Fibroblast of lung (primary cell): Measurements from ENCODE around the gene ADAMTSL1. TPM values are rescaled to one million over a fixed set of nuclear protein-coding genes. Genes with fewer than 3 reads are reported as not detected.
A peak's percentile ranks its signal among the peaks of the same experiment; 100 is the strongest.

Experiments used
- DNase-seq, 2 donors: peaks; one replicate each; pipeline versions ENCODE4 v3.0.0 to v3.0.0-alpha.2; 2010; ENCODE audit warnings: low read depth in 2 of 2
- H2AFZ ChIP-seq: 2 replicates; pipeline ENCODE4 v1.5.1; 2012; ENCODE audit warnings: low read length, control low read depth, inconsistent platforms
- H3K27ac ChIP-seq: 2 replicates; pipeline ENCODE4 v1.5.1; 2011; ENCODE audit warnings: low read length, control low read depth; ENCODE audit not compliant: insufficient read depth
- H3K27me3 ChIP-seq: 2 replicates; pipeline ENCODE4 v1.5.1; 2011; ENCODE audit warnings: mild to moderate bottlenecking, low read length; ENCODE audit not compliant: control insufficient read depth, insufficient read depth
- H3K36me3 ChIP-seq: 2 replicates; pipeline ENCODE4 v1.5.1; 2011; ENCODE audit warnings: low read length; ENCODE audit not compliant: control insufficient read depth, insufficient read depth
- H3K4me1 ChIP-seq: 2 replicates; pipeline ENCODE4 v1.5.1; 2011; ENCODE audit warnings: low read length; ENCODE audit not compliant: control insufficient read depth, insufficient read depth; ENCODE audit errors: extremely low read depth
- H3K4me2 ChIP-seq: 2 replicates; pipeline ENCODE4 v1.5.1; 2011; ENCODE audit warnings: low read length, control low read depth; ENCODE audit not compliant: insufficient read depth; ENCODE audit errors: extremely low read depth
- H3K4me3 ChIP-seq, 4 experiments: fragments of 200-600 bp in 1 of 4; sonication (generic) in 1 of 4; replicated peaks in 1 of 4; 2 replicates each; pipeline ENCODE4 v1.5.1; 2011 to 2016; ENCODE audit warnings: low read length in 4 of 4, low read depth in 3 of 4, mild to moderate bottlenecking in 3 of 4, control low read depth in 2 of 4, inconsistent platforms in 1 of 4, mixed read lengths in 1 of 4; ENCODE audit not compliant: insufficient read depth in 1 of 4; ENCODE audit errors: control extremely low read depth in 1 of 4
- H3K79me2 ChIP-seq: 2 replicates; pipeline ENCODE4 v1.5.1; 2012; ENCODE audit warnings: mild to moderate bottlenecking, low read length, inconsistent platforms; ENCODE audit not compliant: control insufficient read depth, insufficient read depth
- H3K9ac ChIP-seq: 2 replicates; pipeline ENCODE4 v1.5.1; 2011; ENCODE audit warnings: mild to moderate bottlenecking, low read length, control low read depth; ENCODE audit not compliant: insufficient read depth
- H3K9me3 ChIP-seq: 2 replicates; pipeline ENCODE4 v1.5.1; 2012; ENCODE audit warnings: low read depth, low read length; ENCODE audit not compliant: control insufficient read depth, insufficient read depth
- H4K20me1 ChIP-seq: 2 replicates; pipeline ENCODE4 v1.5.1; 2011; ENCODE audit warnings: low read length; ENCODE audit not compliant: control insufficient read depth, insufficient read depth; ENCODE audit errors: extremely low read depth
- EZH2 ChIP-seq: IDR thresholded peaks from 2 replicates; pipeline ENCODE4 v1.5.1; 2012; ENCODE audit warnings: low read length, control low read depth, mild to moderate bottlenecking; ENCODE audit errors: missing control alignments
- polyA plus RNA-seq, 2 donors: library from polyadenylated mRNA; depleted of rRNA in 1 of 2; stranded (reverse) in 1 of 2; unstranded in 1 of 2; fragments of >200 nt; gene quantifications; 2 replicates each; pipeline ENCODE4 v1.2.1, GENCODE V29; 2011 to 2012; ENCODE audit warnings: missing spikeins in 1 of 2
- total RNA-seq: library from RNA; depleted of rRNA; stranded (reverse); fragments of >200 nt; gene quantifications from 2 replicates; pipeline ENCODE4 v1.2.1, GENCODE V29; 2014
- TF ChIP-seq, protein P1 (sequence below), 2 donors: IDR thresholded peaks in 1 of 2; conservative IDR thresholded peaks in 1 of 2; 1 replicate in 1 of 2; 2 replicates in 1 of 2; pipeline ENCODE4 v1.5.1; 2011 to 2012; ENCODE audit warnings: low read length in 2 of 2, control low read depth in 1 of 2, inconsistent platforms in 1 of 2, low read depth in 1 of 2, mild to moderate bottlenecking in 1 of 2

Gene ADAMTSL1
- total and polyA plus RNA-seq, 2 donors (not counting 1 experiment from before 2014, with no cell fraction given) = 19.3 to 27.9 TPM

- H4K20me1 ChIP-seq = no peaks in the 10 kb centered on the region
- peaks cover 9% of the 10 kb centered on the region for H3K4me1 ChIP-seq
- H3K79me2 ChIP-seq = no peaks in the 10 kb centered on the region
- no peaks in the 10 kb centered on the region for H3K36me3 ChIP-seq
- peak overlapping the region; percentile 71 for H2AFZ ChIP-seq
- no peaks in the 10 kb centered on the region for H3K9me3 ChIP-seq
- peak overlapping the region in 3 of 4 experiments; percentile 32 to 52 (median 50) for H3K4me3 ChIP-seq
- no peak overlapping the region for H3K9ac ChIP-seq
- H3K27ac ChIP-seq = peak overlapping the region; percentile 60
- peak; percentile 47 to 50 for DNase-seq
- H3K4me2 ChIP-seq = peak overlapping the region; percentile 67
- TF ChIP-seq, protein P1, sequence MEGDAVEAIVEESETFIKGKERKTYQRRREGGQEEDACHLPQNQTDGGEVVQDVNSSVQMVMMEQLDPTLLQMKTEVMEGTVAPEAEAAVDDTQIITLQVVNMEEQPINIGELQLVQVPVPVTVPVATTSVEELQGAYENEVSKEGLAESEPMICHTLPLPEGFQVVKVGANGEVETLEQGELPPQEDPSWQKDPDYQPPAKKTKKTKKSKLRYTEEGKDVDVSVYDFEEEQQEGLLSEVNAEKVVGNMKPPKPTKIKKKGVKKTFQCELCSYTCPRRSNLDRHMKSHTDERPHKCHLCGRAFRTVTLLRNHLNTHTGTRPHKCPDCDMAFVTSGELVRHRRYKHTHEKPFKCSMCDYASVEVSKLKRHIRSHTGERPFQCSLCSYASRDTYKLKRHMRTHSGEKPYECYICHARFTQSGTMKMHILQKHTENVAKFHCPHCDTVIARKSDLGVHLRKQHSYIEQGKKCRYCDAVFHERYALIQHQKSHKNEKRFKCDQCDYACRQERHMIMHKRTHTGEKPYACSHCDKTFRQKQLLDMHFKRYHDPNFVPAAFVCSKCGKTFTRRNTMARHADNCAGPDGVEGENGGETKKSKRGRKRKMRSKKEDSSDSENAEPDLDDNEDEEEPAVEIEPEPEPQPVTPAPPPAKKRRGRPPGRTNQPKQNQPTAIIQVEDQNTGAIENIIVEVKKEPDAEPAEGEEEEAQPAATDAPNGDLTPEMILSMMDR (conservative IDR thresholded peaks at IDR 0.05 in 1 of 2, IDR thresholded peaks at IDR 0.05 in 1 of 2; ENCODE audit: low read depth in 1 of 2, low read length in 2 of 2) = no peak
- no peak for TF ChIP-seq EZH2
- no peaks in the 10 kb centered on the region for H3K27me3 ChIP-seq
Measured at GRCh38 chr9:18437315-18438201, 36.4 kb upstream of the ADAMTSL1 start.

- Histone ChIP-seq H4K20me1 (no peaks in the 10 kb centered on the region), H3K9ac (peak overlapping the region; percentile 25), H3K9me3 (no peaks in the 10 kb centered on the region), H3K27ac (peak overlapping the region; percentile 60), H3K4me2 (peak overlapping the region; percentile 67), H3K79me2 (no peaks in the 10 kb centered on the region), H3K4me3 (peak overlapping the region; percentile 20 to 52 (median 41)), H3K27me3 (no peaks in the 10 kb centered on the region), H3K4me1 (peaks cover 9% of the 10 kb centered on the region), H3K36me3 (no peaks in the 10 kb centered on the region), H2AFZ (peak overlapping the region; percentile 71)
- TF ChIP-seq, protein P1 (conservative IDR thresholded peaks at IDR 0.05 in 1 of 2, IDR thresholded peaks at IDR 0.05 in 1 of 2; ENCODE audit: low read depth in 1 of 2, low read length in 2 of 2) = peak; percentile 31 to 43
- TF ChIP-seq EZH2 = no peak
- DNase-seq = peak; percentile 56 to 64
Measured at GRCh38 chr9:18438300-18438925, 35.5 kb upstream of the ADAMTSL1 start.

DNA sequence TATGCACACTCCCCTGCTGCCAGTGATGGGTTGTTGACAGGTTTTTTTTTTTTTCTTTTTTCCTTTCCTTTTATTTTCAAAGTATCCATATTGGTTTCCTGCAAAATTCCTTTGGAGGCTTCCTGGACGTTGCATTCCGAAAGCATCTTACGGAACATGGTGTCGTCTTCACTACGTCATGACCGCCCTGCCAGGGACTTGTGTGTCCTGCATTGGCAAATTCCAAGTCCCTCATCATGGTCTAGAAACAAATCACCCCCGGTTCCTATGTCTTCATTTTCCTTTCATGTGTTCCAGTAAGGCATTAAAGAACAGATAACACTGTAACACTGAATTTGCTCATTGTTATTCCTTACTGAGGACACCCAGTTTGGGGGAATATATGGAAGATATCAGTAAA lies 35.0 kb upstream of the ADAMTSL1 start:
- TF ChIP-seq EZH2 = no peak
- TF ChIP-seq, protein P1 (conservative IDR thresholded peaks at IDR 0.05 in 1 of 2, IDR thresholded peaks at IDR 0.05 in 1 of 2; ENCODE audit: low read depth in 1 of 2, low read length in 2 of 2) = no peak
- no peaks in the 10 kb centered on the region for H3K36me3 ChIP-seq
- peak overlapping the region; percentile 60 for H3K27ac ChIP-seq
- H4K20me1 ChIP-seq = no peaks in the 10 kb centered on the region
- H3K9me3 ChIP-seq = no peaks in the 10 kb centered on the region
- no peaks in the 10 kb centered on the region for H3K27me3 ChIP-seq
- H3K4me3 ChIP-seq = peak overlapping the region; percentile 20 to 52 (median 41)
- no peaks in the 10 kb centered on the region for H3K79me2 ChIP-seq
- no peak overlapping the region for H3K9ac ChIP-seq
- H3K4me2 ChIP-seq = peak overlapping the region; percentile 67
- H3K4me1 ChIP-seq = peaks cover 9% of the 10 kb centered on the region
- DNase-seq = no peak
- peak overlapping the region; percentile 71 for H2AFZ ChIP-seq
